GM12891 (cell line): Measurements from ENCODE around the gene PARD3.

Experiments used
- POLR2A ChIP-seq: IDR thresholded peaks from 2 replicates; pipeline ENCODE4 v1.6.1; 2011; ENCODE audit warnings: low read depth, low read length, control low read depth
- POLR2AphosphoS5 ChIP-seq: IDR thresholded peaks from 2 replicates; pipeline ENCODE4 v1.6.1; 2011; ENCODE audit warnings: low read depth, low read length, control low read depth
- POU2F2 ChIP-seq: IDR thresholded peaks from 2 replicates; pipeline ENCODE4 v1.6.1; 2011; ENCODE audit warnings: low read depth, mild to moderate bottlenecking, control low read depth, low read length, moderate library complexity
- TAF1 ChIP-seq: IDR thresholded peaks from 2 replicates; pipeline ENCODE4 v1.6.1; 2011; ENCODE audit warnings: low read depth, low read length, control low read depth

- TF ChIP-seq POLR2A: no peak
- TF ChIP-seq POLR2AphosphoS5: no peak
- TF ChIP-seq TAF1: no peak
- TF ChIP-seq POU2F2: no peak
Observed at GRCh38 chr10:34091635-34092195, 723.4 kb downstream of the PARD3 start.
